Activated T-helper 9 cell treated with anti-CD3 and anti-CD28 coated beads, Interleukin-2, amount 50 U/mL, for 16 hours (primary cell): ENCODE data around the gene CDC42BPA.
"Not testable (repeated sequence)": the region's sequence is repeated elsewhere in the genome, so short reads cannot be mapped to it uniquely, and the experiment has no call there.

Experiments used
- DNase-seq: peaks from one replicate; pipeline ENCODE4 v3.0.0-alpha.2; 2020; ENCODE audit warnings: low read depth

The CDC42BPA gene

GRCh38 chr1:227197064-227197463, 121.2 kb downstream of the CDC42BPA start:
- DNase-seq = no peak

- no peak for DNase-seq
These were observed 126.1 kb downstream of the CDC42BPA start for GRCh38 chr1:227192163-227192562.

- no peak for DNase-seq
These were observed 126.7 kb downstream of the CDC42BPA start for GRCh38 chr1:227191607-227192006.

GRCh38 chr1:227190321-227190720, 128.0 kb downstream of the CDC42BPA start:
- no peak for DNase-seq

- DNase-seq = no peak
These were observed 133.0 kb downstream of the CDC42BPA start for GRCh38 chr1:227185291-227185690.

- no peak for DNase-seq
These were observed 136.3 kb downstream of the CDC42BPA start for GRCh38 chr1:227182012-227182411.

- DNase-seq = no peak
These were observed 142.7 kb downstream of the CDC42BPA start for GRCh38 chr1:227175611-227176010.

- no peak for DNase-seq
These were observed 144.1 kb downstream of the CDC42BPA start for GRCh38 chr1:227174164-227174563.

GRCh38 chr1:227170361-227171166, 147.7 kb downstream of the CDC42BPA start:
- no peak for DNase-seq

GRCh38 chr1:227169343-227169742, 148.9 kb downstream of the CDC42BPA start:
- DNase-seq = no peak

GRCh38 chr1:227167276-227168101, 150.8 kb downstream of the CDC42BPA start:
- no peak for DNase-seq

GRCh38 chr1:227166559-227166958, 151.7 kb downstream of the CDC42BPA start:
- no peak for DNase-seq

- DNase-seq = no peak
These were observed 156.8 kb downstream of the CDC42BPA start for GRCh38 chr1:227161470-227161869.

- DNase-seq = no peak
These were observed 161.8 kb downstream of the CDC42BPA start for GRCh38 chr1:227156520-227156919.

- no peak for DNase-seq
These were observed 162.6 kb downstream of the CDC42BPA start for GRCh38 chr1:227155688-227156087.

- DNase-seq = no peak
These were observed 163.3 kb downstream of the CDC42BPA start for GRCh38 chr1:227155004-227155403.

- DNase-seq = no peak
These were observed 165.8 kb downstream of the CDC42BPA start for GRCh38 chr1:227152525-227152924.

- no peak for DNase-seq
These were observed 177.9 kb downstream of the CDC42BPA start for GRCh38 chr1:227140376-227140775.

- no peak for DNase-seq
These were observed 182.0 kb downstream of the CDC42BPA start for GRCh38 chr1:227136210-227136820.

- DNase-seq = no peak
These were observed 183.5 kb downstream of the CDC42BPA start for GRCh38 chr1:227134686-227135314.

GRCh38 chr1:227132695-227133094, 185.6 kb downstream of the CDC42BPA start:
- not testable (repeated sequence) for DNase-seq

- DNase-seq = no peak
These were observed 187.1 kb downstream of the CDC42BPA start for GRCh38 chr1:227131193-227131592.
